HG02571 (cell line): Measurements from ENCODE around the gene NDUFS3.

Experiments
- ATAC-seq: cut with Tn5 transposase; IDR thresholded peaks from one replicate; pipeline ENCODE4 v1.9.1; 2021; ENCODE audit warnings: mild to moderate bottlenecking, moderate library complexity; ENCODE audit not compliant: unreplicated experiment

NDUFS3 gene

DNA sequence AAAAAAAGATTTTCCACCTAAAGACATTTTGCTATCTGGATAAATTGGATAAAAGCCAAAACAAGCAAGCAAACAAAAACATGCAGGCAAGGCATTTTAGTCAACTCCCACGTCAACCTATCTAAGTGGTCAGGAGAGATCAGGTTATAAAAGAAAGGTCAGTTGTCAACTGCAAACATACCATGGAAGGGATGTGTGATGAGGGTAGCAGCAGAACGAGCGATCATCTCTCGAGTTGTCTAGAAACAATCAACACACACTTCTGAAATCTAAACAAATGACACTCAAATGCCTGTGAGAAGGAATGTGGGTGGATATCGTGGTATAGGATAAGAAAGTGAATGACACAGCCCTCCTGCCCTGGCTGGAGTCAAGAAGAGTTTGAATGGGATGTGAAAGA, 52.6 kb downstream of the NDUFS3 start:
- ATAC-seq: no peak
